GM12874 (cell line): ENCODE data around the gene COPS7B.
A peak's percentile ranks its signal among the peaks of the same experiment; 100 is the strongest.

Experiments used
- TF ChIP-seq, protein P1 (sequence below): IDR thresholded peaks from 2 replicates; pipeline ENCODE4 v1.5.1; 2011; ENCODE audit warnings: low read depth, mild to moderate bottlenecking, control low read depth, low read length, moderate library complexity; ENCODE audit not compliant: insufficient read depth

The COPS7B gene

GRCh38 chr2:231795525-231796327 is 9.5 kb downstream of the COPS7B start:
- TF ChIP-seq, protein P1, sequence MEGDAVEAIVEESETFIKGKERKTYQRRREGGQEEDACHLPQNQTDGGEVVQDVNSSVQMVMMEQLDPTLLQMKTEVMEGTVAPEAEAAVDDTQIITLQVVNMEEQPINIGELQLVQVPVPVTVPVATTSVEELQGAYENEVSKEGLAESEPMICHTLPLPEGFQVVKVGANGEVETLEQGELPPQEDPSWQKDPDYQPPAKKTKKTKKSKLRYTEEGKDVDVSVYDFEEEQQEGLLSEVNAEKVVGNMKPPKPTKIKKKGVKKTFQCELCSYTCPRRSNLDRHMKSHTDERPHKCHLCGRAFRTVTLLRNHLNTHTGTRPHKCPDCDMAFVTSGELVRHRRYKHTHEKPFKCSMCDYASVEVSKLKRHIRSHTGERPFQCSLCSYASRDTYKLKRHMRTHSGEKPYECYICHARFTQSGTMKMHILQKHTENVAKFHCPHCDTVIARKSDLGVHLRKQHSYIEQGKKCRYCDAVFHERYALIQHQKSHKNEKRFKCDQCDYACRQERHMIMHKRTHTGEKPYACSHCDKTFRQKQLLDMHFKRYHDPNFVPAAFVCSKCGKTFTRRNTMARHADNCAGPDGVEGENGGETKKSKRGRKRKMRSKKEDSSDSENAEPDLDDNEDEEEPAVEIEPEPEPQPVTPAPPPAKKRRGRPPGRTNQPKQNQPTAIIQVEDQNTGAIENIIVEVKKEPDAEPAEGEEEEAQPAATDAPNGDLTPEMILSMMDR = no peak

- TF ChIP-seq, protein P1 = peak; percentile 66
Observed at GRCh38 chr2:231800493-231801091, 14.3 kb downstream of the COPS7B start.

DNA sequence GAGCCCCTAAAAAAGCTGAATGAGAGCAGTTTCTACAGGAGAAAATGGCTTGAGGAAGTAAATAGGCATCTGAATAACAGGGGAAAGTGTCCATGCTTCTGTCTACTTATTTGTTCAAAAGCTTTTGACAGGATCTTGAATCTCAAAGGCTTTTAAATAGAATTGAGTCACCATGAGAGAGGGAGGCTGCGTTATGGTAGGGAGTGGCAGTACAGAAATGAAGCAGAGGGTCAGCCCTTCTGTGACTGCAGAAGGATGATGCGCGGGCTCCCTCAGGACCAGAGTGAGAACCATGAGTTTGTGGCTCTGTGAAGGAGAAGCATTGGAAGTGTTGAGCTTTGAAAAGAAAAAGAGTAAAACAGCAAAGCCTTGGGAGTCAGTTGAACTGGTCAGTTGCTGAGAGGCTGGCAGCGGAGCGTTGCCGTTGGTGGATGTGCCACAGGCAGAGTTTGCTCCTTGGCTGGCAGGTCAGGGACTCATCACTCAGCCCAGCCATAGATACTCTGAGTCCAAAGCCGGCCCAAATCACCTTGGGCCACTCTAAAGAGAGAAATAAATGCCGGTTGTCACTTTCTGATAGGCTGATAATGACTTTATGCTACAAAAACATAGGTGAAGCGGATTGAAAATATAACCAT is 17.4 kb downstream of the COPS7B start:
- TF ChIP-seq, protein P1 = no peak

GRCh38 chr2:231807020-231807419 is 20.8 kb downstream of the COPS7B start:
- TF ChIP-seq, protein P1 = no peak

GRCh38 chr2:231810905-231811304 is 24.7 kb downstream of the COPS7B start:
- TF ChIP-seq, protein P1 = no peak

GRCh38 chr2:231816327-231817026 is 30.2 kb downstream of the COPS7B start:
- TF ChIP-seq, protein P1 = no peak
